ENCODE data around the gene PCYT1B.

DNA sequence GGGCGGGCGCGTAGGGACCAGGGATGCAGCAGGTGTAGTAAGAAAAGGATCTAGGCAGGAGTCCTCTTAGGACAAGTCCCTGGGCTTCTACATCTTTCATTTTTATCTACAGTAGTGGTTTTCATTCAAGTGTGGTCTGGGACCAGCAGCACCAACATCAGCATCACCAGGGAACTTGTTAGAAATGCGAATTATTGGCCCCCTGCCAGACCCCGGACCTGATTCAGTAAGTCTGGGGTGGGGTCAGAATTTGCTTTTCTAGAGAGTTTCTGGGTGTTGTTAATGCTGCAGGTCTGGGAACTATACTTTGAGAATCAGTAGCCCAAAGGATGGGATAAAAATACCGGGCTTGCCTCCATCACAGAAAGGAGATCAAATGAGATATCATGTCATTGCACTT lies 1.3 kb upstream of the PCYT1B start:
- TF ChIP-seq, protein P1, sequence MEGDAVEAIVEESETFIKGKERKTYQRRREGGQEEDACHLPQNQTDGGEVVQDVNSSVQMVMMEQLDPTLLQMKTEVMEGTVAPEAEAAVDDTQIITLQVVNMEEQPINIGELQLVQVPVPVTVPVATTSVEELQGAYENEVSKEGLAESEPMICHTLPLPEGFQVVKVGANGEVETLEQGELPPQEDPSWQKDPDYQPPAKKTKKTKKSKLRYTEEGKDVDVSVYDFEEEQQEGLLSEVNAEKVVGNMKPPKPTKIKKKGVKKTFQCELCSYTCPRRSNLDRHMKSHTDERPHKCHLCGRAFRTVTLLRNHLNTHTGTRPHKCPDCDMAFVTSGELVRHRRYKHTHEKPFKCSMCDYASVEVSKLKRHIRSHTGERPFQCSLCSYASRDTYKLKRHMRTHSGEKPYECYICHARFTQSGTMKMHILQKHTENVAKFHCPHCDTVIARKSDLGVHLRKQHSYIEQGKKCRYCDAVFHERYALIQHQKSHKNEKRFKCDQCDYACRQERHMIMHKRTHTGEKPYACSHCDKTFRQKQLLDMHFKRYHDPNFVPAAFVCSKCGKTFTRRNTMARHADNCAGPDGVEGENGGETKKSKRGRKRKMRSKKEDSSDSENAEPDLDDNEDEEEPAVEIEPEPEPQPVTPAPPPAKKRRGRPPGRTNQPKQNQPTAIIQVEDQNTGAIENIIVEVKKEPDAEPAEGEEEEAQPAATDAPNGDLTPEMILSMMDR (IDR thresholded peaks at IDR 0.05): no peak
- TF ChIP-seq ZFX (IDR thresholded peaks at IDR 0.05; ENCODE audit: borderline replicate concordance): no peak
